GM12865 (cell line): ENCODE data around the gene USPL1.

Experiments used
- DNase-seq: peaks from one replicate; pipeline ENCODE4 v3.0.0; 2010; ENCODE audit warnings: low read depth
- H3K4me3 ChIP-seq: 2 replicates; pipeline ENCODE4 v1.5.1; 2011; ENCODE audit warnings: mild to moderate bottlenecking, low read depth, low read length, control low read depth
- TF ChIP-seq, protein P1 (sequence below): IDR thresholded peaks from 2 replicates; pipeline ENCODE4 v1.5.1; 2011; ENCODE audit warnings: low read length, control low read depth, low read depth, inconsistent platforms; ENCODE audit not compliant: insufficient read depth; ENCODE audit errors: missing control alignments

USPL1 gene

DNA sequence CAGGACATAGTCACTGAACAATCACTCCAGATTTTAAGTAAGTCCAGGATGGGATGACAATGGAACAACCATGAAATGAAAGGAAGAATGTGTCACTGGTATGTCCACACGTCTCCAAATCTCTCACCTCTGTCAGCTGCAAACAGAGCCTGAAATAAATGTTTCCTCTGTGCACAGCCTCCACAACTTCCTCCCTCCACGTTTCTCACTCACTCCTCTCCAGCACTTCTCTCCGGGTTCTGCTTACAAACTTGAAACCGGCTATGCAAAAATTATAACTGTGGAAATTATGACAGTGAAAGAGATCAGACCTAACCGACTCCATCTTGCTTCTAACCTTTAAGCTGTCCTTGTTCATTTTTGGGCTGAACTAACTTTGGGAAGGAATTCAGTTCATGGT, 82.6 kb downstream of the USPL1 start:
- H3K4me3 ChIP-seq = no peak overlapping the region
- TF ChIP-seq, protein P1, sequence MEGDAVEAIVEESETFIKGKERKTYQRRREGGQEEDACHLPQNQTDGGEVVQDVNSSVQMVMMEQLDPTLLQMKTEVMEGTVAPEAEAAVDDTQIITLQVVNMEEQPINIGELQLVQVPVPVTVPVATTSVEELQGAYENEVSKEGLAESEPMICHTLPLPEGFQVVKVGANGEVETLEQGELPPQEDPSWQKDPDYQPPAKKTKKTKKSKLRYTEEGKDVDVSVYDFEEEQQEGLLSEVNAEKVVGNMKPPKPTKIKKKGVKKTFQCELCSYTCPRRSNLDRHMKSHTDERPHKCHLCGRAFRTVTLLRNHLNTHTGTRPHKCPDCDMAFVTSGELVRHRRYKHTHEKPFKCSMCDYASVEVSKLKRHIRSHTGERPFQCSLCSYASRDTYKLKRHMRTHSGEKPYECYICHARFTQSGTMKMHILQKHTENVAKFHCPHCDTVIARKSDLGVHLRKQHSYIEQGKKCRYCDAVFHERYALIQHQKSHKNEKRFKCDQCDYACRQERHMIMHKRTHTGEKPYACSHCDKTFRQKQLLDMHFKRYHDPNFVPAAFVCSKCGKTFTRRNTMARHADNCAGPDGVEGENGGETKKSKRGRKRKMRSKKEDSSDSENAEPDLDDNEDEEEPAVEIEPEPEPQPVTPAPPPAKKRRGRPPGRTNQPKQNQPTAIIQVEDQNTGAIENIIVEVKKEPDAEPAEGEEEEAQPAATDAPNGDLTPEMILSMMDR = no peak
- no peak for DNase-seq

DNA sequence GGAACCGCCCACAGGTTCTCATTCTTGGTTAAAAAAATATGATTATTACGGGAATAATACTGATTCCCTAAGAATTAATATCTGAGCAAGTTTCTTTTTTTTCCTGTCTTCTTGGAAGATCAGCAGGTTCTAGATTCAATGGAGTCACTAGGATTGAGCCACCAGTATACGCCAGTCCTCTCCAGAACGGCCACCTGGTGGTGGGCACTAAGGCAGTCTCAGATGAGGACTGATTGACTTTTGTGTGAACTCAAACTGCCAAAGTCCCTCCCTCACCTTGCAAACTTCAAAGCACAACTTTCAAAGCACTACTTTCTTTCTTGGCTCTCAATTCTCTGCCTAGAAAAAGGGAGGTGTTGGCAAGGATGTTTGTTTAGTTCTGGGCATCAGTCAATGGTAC, 84.3 kb downstream of the USPL1 start:
- H3K4me3 ChIP-seq = no peak overlapping the region
- TF ChIP-seq, protein P1 = no peak
- DNase-seq = no peak

DNA sequence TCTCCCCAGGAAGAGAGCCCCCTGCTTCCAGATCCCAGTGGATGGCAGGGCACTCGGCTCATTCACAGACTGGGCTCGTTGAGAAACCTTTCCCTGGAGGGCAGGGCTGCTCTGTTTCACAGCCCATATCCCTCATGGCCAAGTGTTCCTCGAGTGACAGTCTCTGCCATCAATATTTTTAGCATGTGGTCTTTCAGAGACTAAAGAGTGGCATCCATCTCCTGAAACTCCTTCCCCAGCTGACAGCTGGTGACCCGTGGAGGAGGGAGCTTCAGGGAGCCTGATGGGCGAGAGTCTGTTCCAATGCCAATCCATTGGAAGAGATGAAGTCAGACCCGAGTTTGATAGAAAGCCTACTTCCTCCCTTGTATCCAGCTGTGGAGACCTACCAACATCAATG, 86.9 kb downstream of the USPL1 start:
- TF ChIP-seq, protein P1 = no peak
- H3K4me3 ChIP-seq = no peak overlapping the region
- no peak for DNase-seq

DNA sequence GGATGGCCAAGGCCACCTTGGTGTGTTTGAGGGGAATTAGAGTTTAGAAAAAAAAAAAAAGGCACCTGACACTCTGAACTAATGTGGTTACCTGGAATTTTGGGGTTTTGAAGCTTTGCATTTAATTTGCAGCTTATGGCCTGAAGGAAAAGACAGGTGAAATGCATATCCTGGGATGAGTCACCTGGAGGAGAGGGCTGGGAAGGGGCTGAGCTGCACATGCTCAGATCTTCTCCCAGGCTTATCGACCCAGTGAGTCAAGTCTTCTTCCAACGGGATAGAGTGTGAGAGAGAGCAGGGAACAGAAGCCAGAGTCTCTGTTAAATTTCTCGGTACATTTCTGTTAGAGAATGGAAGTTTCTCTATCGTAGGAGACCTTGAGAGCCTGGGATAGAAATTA, 88.0 kb downstream of the USPL1 start:
- TF ChIP-seq, protein P1 = no peak
- no peak overlapping the region for H3K4me3 ChIP-seq

DNA sequence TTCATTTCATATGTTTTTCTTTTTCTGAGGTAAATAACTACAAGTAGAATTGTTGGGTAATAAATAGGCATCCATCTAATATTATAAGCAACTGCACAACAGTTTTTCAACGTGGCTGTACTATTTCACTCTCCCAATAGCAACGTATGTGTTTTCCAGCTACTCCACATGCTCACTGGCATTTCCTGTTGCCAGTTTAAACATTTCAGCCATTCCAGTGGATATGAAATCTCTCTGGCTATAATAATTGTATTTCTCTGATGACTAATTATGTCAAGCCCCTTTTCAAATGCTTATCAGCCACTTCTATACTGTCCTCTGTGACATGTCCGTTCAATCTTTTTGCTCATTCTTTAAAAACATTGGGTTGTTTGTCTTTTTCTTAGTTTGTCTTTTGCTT, 90.8 kb downstream of the USPL1 start:
- H3K4me3 ChIP-seq = no peak overlapping the region
- no peak for DNase-seq
- TF ChIP-seq, protein P1 = no peak

More for the DNA sequence above, 88.0 kb downstream of the USPL1 start:
- DNase-seq = no peak
